ENCODE results near the gene MAS1. TPM values are rescaled to one million over a fixed set of nuclear protein-coding genes. Genes with fewer than 3 reads are reported as not detected.

Gene MAS1
- total and polyA plus RNA-seq, 4 donors: under 0.01 TPM; not detected in 3

DNA sequence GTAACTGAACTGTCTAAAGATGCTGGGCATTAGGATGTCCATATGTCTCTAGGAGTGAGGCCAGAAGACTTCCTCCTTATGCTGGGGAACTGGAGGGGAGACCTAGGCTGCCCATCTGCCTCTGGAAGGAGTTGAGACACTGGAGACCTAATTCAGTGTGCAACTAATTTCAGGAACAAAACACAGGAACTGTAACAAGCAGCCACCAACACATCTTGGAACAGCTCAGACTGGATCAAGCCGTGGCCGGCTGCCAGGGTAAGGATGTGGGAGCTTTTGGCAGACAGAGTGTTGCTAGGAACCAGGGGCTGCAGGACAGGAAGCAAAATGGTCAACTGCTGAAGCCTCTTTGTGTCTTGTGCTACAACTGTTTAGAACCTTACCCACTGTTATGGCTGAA is 16.4 kb upstream of the MAS1 start:
- TF ChIP-seq JUND (IDR thresholded peaks at IDR 0.05) (no peak), FOXA2 (IDR thresholded peaks at IDR 0.05) (no peak), HNF4A (conservative IDR thresholded peaks at IDR 0.05) (no peak), FOXA1 (IDR thresholded peaks at IDR 0.05) (no peak)
- TF ChIP-seq, protein P1, sequence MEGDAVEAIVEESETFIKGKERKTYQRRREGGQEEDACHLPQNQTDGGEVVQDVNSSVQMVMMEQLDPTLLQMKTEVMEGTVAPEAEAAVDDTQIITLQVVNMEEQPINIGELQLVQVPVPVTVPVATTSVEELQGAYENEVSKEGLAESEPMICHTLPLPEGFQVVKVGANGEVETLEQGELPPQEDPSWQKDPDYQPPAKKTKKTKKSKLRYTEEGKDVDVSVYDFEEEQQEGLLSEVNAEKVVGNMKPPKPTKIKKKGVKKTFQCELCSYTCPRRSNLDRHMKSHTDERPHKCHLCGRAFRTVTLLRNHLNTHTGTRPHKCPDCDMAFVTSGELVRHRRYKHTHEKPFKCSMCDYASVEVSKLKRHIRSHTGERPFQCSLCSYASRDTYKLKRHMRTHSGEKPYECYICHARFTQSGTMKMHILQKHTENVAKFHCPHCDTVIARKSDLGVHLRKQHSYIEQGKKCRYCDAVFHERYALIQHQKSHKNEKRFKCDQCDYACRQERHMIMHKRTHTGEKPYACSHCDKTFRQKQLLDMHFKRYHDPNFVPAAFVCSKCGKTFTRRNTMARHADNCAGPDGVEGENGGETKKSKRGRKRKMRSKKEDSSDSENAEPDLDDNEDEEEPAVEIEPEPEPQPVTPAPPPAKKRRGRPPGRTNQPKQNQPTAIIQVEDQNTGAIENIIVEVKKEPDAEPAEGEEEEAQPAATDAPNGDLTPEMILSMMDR (IDR thresholded peaks at IDR 0.05; ENCODE audit: low read depth, low read length, missing input control): no peak
- DNase-seq (ENCODE audit: low spot score): no peak
- 78% methylated on average over 2 of the region's 2 CpGs for WGBS
- H3K9me3 ChIP-seq (ENCODE audit: control insufficient read depth in 4 of 4, low read length in 3 of 4): no peaks in the 10 kb centered on the region
- no peaks in the 10 kb centered on the region for H3K36me3 ChIP-seq (ENCODE audit: control insufficient read depth in 4 of 4, insufficient read depth in 3 of 4, low read depth in 1 of 4, low read length in 3 of 4)
- H3K27me3 ChIP-seq (ENCODE audit: control insufficient read depth in 4 of 4, insufficient read depth in 4 of 4, low read length in 3 of 4): no peaks in the 10 kb centered on the region
- H3K4me3 ChIP-seq (ENCODE audit: low read depth in 1 of 3, low read length in 3 of 3): no peak overlapping the region
- H3K9ac ChIP-seq (ENCODE audit: low read depth in 1 of 2, low read length in 2 of 2): no peak overlapping the region
- no peaks in the 10 kb centered on the region for H3K4me1 ChIP-seq (ENCODE audit: control insufficient read depth in 4 of 4, insufficient read depth in 4 of 4, low read length in 3 of 4)
- H3K27ac ChIP-seq (ENCODE audit: low read depth in 1 of 2, low read length in 2 of 2): no peak overlapping the region

DNA sequence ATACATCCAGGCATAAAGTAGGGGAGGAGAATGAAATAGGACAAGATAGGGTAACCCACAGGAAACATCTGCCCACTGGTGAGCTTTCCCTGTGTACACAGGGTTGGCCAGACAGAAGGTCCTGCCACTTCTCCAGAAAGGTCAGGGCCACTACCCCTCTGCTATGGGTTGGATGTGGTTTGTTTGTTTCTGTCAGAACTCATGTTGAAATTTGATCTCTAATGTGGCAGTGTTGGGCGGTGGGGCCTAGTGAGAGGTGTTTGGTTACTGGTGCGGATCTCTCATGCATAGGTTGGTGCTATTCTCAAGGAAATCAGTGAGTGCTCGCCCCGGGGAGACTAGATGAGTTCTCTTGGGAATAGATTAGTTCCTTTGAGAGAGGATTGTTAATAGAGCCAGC is 15.6 kb upstream of the MAS1 start:
- H3K9me3 ChIP-seq (ENCODE audit: control insufficient read depth in 4 of 4, low read length in 3 of 4): no peaks in the 10 kb centered on the region
- 75% methylated on average over 4 of the region's 4 CpGs for WGBS
- no peak overlapping the region for H3K4me3 ChIP-seq (ENCODE audit: low read depth in 1 of 3, low read length in 3 of 3)
- DNase-seq (ENCODE audit: low spot score): no peak
- H3K9ac ChIP-seq (ENCODE audit: low read depth in 1 of 2, low read length in 2 of 2): no peak overlapping the region
- H3K4me1 ChIP-seq (ENCODE audit: control insufficient read depth in 4 of 4, insufficient read depth in 4 of 4, low read length in 3 of 4): no peaks in the 10 kb centered on the region
- no peaks in the 10 kb centered on the region for H3K36me3 ChIP-seq (ENCODE audit: control insufficient read depth in 4 of 4, insufficient read depth in 3 of 4, low read depth in 1 of 4, low read length in 3 of 4)
- TF ChIP-seq SP1 (IDR thresholded peaks at IDR 0.05): no peak
- peak in 1 of 2 donors; percentile 17 for TF ChIP-seq RXRA (IDR thresholded peaks at IDR 0.05)
- TF ChIP-seq HNF4G (IDR thresholded peaks at IDR 0.05): no peak
- H3K27me3 ChIP-seq (ENCODE audit: control insufficient read depth in 4 of 4, insufficient read depth in 4 of 4, low read length in 3 of 4): no peaks in the 10 kb centered on the region
- no peak overlapping the region for H3K27ac ChIP-seq (ENCODE audit: low read depth in 1 of 2, low read length in 2 of 2)

GRCh38 chr6:159876242-159876641 is 14.5 kb upstream of the MAS1 start:
- Histone ChIP-seq H3K4me3 (ENCODE audit: low read depth in 1 of 3, low read length in 3 of 3) (no peak overlapping the region), H3K9ac (ENCODE audit: low read depth in 1 of 2, low read length in 2 of 2) (no peak overlapping the region), H3K4me1 (ENCODE audit: control insufficient read depth in 4 of 4, insufficient read depth in 4 of 4, low read length in 3 of 4) (peaks cover 0 to under 1% (median under 1%) of the 10 kb centered on the region in 4 donors), H3K27ac (ENCODE audit: low read depth in 1 of 2, low read length in 2 of 2) (no peak overlapping the region), H3K27me3 (ENCODE audit: control insufficient read depth in 4 of 4, insufficient read depth in 4 of 4, low read length in 3 of 4) (no peaks in the 10 kb centered on the region), H3K9me3 (ENCODE audit: control insufficient read depth in 4 of 4, low read length in 3 of 4) (no peaks in the 10 kb centered on the region), H3K36me3 (ENCODE audit: control insufficient read depth in 4 of 4, insufficient read depth in 3 of 4, low read depth in 1 of 4, low read length in 3 of 4) (no peaks in the 10 kb centered on the region)
- TF ChIP-seq SP1 (IDR thresholded peaks at IDR 0.05): no peak
- TF ChIP-seq EGR1 (IDR thresholded peaks at IDR 0.05; ENCODE audit: low read depth in 2 of 2): no peak
- TF ChIP-seq ATF3 (IDR thresholded peaks at IDR 0.05): no peak
- TF ChIP-seq RAD21 (IDR thresholded peaks at IDR 0.05): no peak
- no peak for TF ChIP-seq FOXA2 (IDR thresholded peaks at IDR 0.05)
- no peak for TF ChIP-seq FOXA1 (IDR thresholded peaks at IDR 0.05)
- no peak for TF ChIP-seq RXRA (IDR thresholded peaks at IDR 0.05)
- no peak for TF ChIP-seq NR2F2 (IDR thresholded peaks at IDR 0.05)
- no peak for TF ChIP-seq YY1 (IDR thresholded peaks at IDR 0.05)
- DNase-seq (ENCODE audit: low spot score): no peak
- 88% methylated on average over 3 of the region's 3 CpGs for WGBS

- no peak for DNase-seq (ENCODE audit: low spot score)
- H3K9me3 ChIP-seq (ENCODE audit: control insufficient read depth in 4 of 4, low read length in 3 of 4): no peaks in the 10 kb centered on the region
- H3K4me3 ChIP-seq (ENCODE audit: low read depth in 1 of 3, low read length in 3 of 3): no peak overlapping the region
- H3K27ac ChIP-seq (ENCODE audit: low read depth in 1 of 2, low read length in 2 of 2): no peak overlapping the region
- H3K9ac ChIP-seq (ENCODE audit: low read depth in 1 of 2, low read length in 2 of 2): no peak overlapping the region
- no peaks in the 10 kb centered on the region for H3K27me3 ChIP-seq (ENCODE audit: control insufficient read depth in 4 of 4, insufficient read depth in 4 of 4, low read length in 3 of 4)
- 94% methylated on average over 5 of the region's 5 CpGs for WGBS
- peaks cover 0 to 4% (median 1%) of the 10 kb centered on the region in 4 donors for H3K4me1 ChIP-seq (ENCODE audit: control insufficient read depth in 4 of 4, insufficient read depth in 4 of 4, low read length in 3 of 4)
- no peaks in the 10 kb centered on the region for H3K36me3 ChIP-seq (ENCODE audit: control insufficient read depth in 4 of 4, insufficient read depth in 3 of 4, low read depth in 1 of 4, low read length in 3 of 4)
- TF ChIP-seq EGR1 (IDR thresholded peaks at IDR 0.05; ENCODE audit: low read depth in 2 of 2) (no peak), ATF3 (IDR thresholded peaks at IDR 0.05) (no peak), MAX (IDR thresholded peaks at IDR 0.05) (no peak), SP1 (IDR thresholded peaks at IDR 0.05) (no peak), RXRA (IDR thresholded peaks at IDR 0.05) (no peak), ZBTB33 (IDR thresholded peaks at IDR 0.05) (no peak), REST (IDR thresholded peaks at IDR 0.05) (no peak), HNF4G (IDR thresholded peaks at IDR 0.05) (no peak)
These were observed 13.5 kb upstream of the MAS1 start for GRCh38 chr6:159877256-159877808.

Data from liver (tissue), 9 donors.